SK-MEL-5 (cell line): ENCODE data around the gene TAF15. TPM values are rescaled to one million over a fixed set of nuclear protein-coding genes. Genes with fewer than 3 reads are reported as not detected.

Experiments
- DNase-seq: peaks from one replicate; pipeline ENCODE4 v3.0.0-alpha.2; 2016; ENCODE audit warnings: low read depth, low spot score
- in situ Hi-C: cut with HindIII; loops from 2 replicates; pipeline ENCODE4 v1.10.0; 2016; ENCODE audit warnings: low sequenced_read_pairs, high pct_unique_total_duplicates, low pct_unique_long_range_greater_than_20kb
- total RNA-seq: library from RNA; depleted of rRNA; stranded (reverse); fragments of >200 nt; shearing (Covaris generic); gene quantifications from 2 replicates; pipeline ENCODE4 v1.2.3, GENCODE V29; 2014

Gene TAF15
- total RNA-seq, 1 experiment from 2014 or later, result 17.4 TPM

GRCh38 chr17:35778641-35779196 lies 30.6 kb upstream of the TAF15 start:
- no peak for DNase-seq

GRCh38 chr17:35780950-35781349 lies 28.3 kb upstream of the TAF15 start:
- DNase-seq, result no peak
- in situ Hi-C loops, result no loop called here

More at GRCh38 chr17:35778641-35779196, 30.6 kb upstream of the TAF15 start:
- in situ Hi-C loops, result no loop called here

GRCh38 chr17:35784895-35785294 lies 24.4 kb upstream of the TAF15 start:
- in situ Hi-C loops, result no loop called here

GRCh38 chr17:35786941-35787432 lies 22.3 kb upstream of the TAF15 start:
- in situ Hi-C loops, result no loop called here

More at GRCh38 chr17:35784895-35785294, 24.4 kb upstream of the TAF15 start:
- DNase-seq, result no peak

GRCh38 chr17:35788477-35789368 lies 20.6 kb upstream of the TAF15 start:
- in situ Hi-C loops, result no loop called here
- no peak for DNase-seq

More at GRCh38 chr17:35786941-35787432, 22.3 kb upstream of the TAF15 start:
- no peak for DNase-seq

GRCh38 chr17:35790841-35791240 lies 18.4 kb upstream of the TAF15 start:
- in situ Hi-C loops, result no loop called here
- DNase-seq, result no peak

GRCh38 chr17:35791681-35792350 lies 17.5 kb upstream of the TAF15 start:
- in situ Hi-C loops, result no loop called here
- DNase-seq, result no peak

- DNase-seq, result no peak
- in situ Hi-C loops, result no loop called here
Observed at GRCh38 chr17:35793257-35793656, 16.0 kb upstream of the TAF15 start.

- DNase-seq, result no peak
- in situ Hi-C loops, result no loop called here
Observed at GRCh38 chr17:35795007-35795870, 14.0 kb upstream of the TAF15 start, which contains the start of gene MMP28. Gene MMP28, minus strand, starts transcription at chr17:35795641. Its CDS starts 264 bp downstream, at chr17:35795377.

GRCh38 chr17:35795871-35796265 lies 13.4 kb upstream of the TAF15 start:
- DNase-seq, result no peak
- in situ Hi-C loops, result no loop called here

- DNase-seq, result no peak
Observed at GRCh38 chr17:35796942-35797341, 12.3 kb upstream of the TAF15 start.

GRCh38 chr17:35797370-35797769 lies 11.9 kb upstream of the TAF15 start:
- in situ Hi-C loops, result no loop called here

More at GRCh38 chr17:35796942-35797341, 12.3 kb upstream of the TAF15 start:
- in situ Hi-C loops, result no loop called here

GRCh38 chr17:35797918-35798317 lies 11.4 kb upstream of the TAF15 start:
- DNase-seq, result no peak
- in situ Hi-C loops, result no loop called here

More at GRCh38 chr17:35797370-35797769, 11.9 kb upstream of the TAF15 start:
- no peak for DNase-seq

- in situ Hi-C loops, result no loop called here
Observed at GRCh38 chr17:35799942-35800341, 9.3 kb upstream of the TAF15 start.

GRCh38 chr17:35801583-35802224 lies 7.6 kb upstream of the TAF15 start:
- no peak for DNase-seq
- in situ Hi-C loops, result no loop called here

More at GRCh38 chr17:35799942-35800341, 9.3 kb upstream of the TAF15 start:
- DNase-seq, result no peak

GRCh38 chr17:35804658-35805192 lies 4.6 kb upstream of the TAF15 start:
- DNase-seq, result peak; percentile 94
- in situ Hi-C loops, result no loop called here
